ENCODE measurements around the gene CEP72. TPM values are rescaled to one million over a fixed set of nuclear protein-coding genes. Genes with fewer than 3 reads are reported as not detected.

CEP72 gene
- total RNA-seq, 1 experiment from 2014 or later, result 24.8 TPM

DNA sequence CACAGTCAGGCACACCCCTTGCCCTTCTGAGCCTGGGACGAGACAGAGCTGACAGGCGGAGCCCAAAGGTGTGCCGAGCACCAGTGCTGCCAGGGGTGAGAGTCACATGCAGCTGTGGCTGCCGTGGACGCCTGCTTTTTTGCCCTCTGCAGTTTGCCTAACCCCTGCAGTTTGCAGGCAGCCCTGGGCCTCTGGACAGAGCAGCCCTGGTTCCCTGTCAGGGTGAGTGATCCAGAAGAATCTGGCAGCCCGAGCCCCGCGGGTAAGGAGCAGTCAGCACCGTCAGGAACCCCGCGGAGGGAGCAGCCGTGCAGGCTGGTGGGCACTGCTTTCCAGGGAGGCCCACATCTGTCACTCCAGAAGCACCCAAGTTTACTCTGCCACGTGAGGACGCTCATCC, 30.3 kb downstream of the CEP72 start:
- H3K23me2 ChIP-seq (ENCODE audit: insufficient read length, low read depth, low read length, poor library complexity, severe bottlenecking), result no peaks in the 10 kb centered on the region
- no peak overlapping the region for H2AFZ ChIP-seq (ENCODE audit: low read length)
- no peak for DNase-seq
- no peak overlapping the region for H3K27ac ChIP-seq (ENCODE audit: insufficient read length, low read depth, low read length)
- no peaks in the 10 kb centered on the region for H3K79me1 ChIP-seq (ENCODE audit: insufficient read depth, low read depth, low read length, poor library complexity, severe bottlenecking)
- Mint-ChIP-seq H3K9me3 (no peaks in the 10 kb centered on the region; a peak in 1 of 5 replicates), H3K4me3 (no peak overlapping the region), H3K36me3 (ENCODE audit: insufficient read depth in 1 of 3, low read depth in 3 of 3) (peaks cover 40 to 51% (median 41%) of the 10 kb centered on the region in 3 experiments), H3K27ac (no peak overlapping the region), H3K27me3 (ENCODE audit: low read depth) (no peaks in the 10 kb centered on the region), H3K4me1 (no peaks in the 10 kb centered on the region)
- no peak overlapping the region for H2BK120ac ChIP-seq (ENCODE audit: low read depth, low read length, poor library complexity, severe bottlenecking)
- H3K23ac ChIP-seq (ENCODE audit: insufficient read length, low read depth, low read length), result no peak overlapping the region
- no peak overlapping the region for H3K14ac ChIP-seq (ENCODE audit: insufficient read depth, low read length)
- H2BK15ac ChIP-seq (ENCODE audit: low read depth, low read length), result no peak overlapping the region
- TF ChIP-seq, protein P1, sequence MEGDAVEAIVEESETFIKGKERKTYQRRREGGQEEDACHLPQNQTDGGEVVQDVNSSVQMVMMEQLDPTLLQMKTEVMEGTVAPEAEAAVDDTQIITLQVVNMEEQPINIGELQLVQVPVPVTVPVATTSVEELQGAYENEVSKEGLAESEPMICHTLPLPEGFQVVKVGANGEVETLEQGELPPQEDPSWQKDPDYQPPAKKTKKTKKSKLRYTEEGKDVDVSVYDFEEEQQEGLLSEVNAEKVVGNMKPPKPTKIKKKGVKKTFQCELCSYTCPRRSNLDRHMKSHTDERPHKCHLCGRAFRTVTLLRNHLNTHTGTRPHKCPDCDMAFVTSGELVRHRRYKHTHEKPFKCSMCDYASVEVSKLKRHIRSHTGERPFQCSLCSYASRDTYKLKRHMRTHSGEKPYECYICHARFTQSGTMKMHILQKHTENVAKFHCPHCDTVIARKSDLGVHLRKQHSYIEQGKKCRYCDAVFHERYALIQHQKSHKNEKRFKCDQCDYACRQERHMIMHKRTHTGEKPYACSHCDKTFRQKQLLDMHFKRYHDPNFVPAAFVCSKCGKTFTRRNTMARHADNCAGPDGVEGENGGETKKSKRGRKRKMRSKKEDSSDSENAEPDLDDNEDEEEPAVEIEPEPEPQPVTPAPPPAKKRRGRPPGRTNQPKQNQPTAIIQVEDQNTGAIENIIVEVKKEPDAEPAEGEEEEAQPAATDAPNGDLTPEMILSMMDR (conservative IDR thresholded peaks at IDR 0.05), result no peak
- no peaks in the 10 kb centered on the region for H4K20me1 ChIP-seq (ENCODE audit: control insufficient read depth, insufficient read depth, insufficient read length)
- no peak overlapping the region for H2AK5ac ChIP-seq (ENCODE audit: insufficient read length, low read length)
- H3K56ac ChIP-seq (ENCODE audit: insufficient read length, low read depth, low read length), result no peak overlapping the region
- H2BK20ac ChIP-seq (ENCODE audit: low read depth, low read length, poor library complexity, severe bottlenecking), result no peak overlapping the region
- no peak overlapping the region for H4K5ac ChIP-seq (ENCODE audit: insufficient read length, low read depth, low read length)
- no peak overlapping the region for H3K9ac ChIP-seq (ENCODE audit: extremely low read depth, insufficient read length, low read length)
- H3K79me2 ChIP-seq (ENCODE audit: insufficient read depth, low read length), result no peaks in the 10 kb centered on the region
- H3K4ac ChIP-seq (ENCODE audit: low read depth, low read length), result no peak overlapping the region
- H3K9me3 ChIP-seq (ENCODE audit: control insufficient read depth, low read depth, low read length), result peaks cover 8% of the 10 kb centered on the region
- no peak overlapping the region for H3K4me2 ChIP-seq (ENCODE audit: insufficient read depth, insufficient read length, low read length)
- H4K91ac ChIP-seq (ENCODE audit: insufficient read length, low read depth, low read length), result no peak overlapping the region
- H2BK12ac ChIP-seq (ENCODE audit: insufficient read length, low read depth, low read length), result no peak overlapping the region
- no peak overlapping the region for H2BK5ac ChIP-seq (ENCODE audit: insufficient read length, low read length)
- no peak overlapping the region for H4K8ac ChIP-seq (replicated peaks; ENCODE audit: insufficient read length, low read depth, low read length)
- no peaks in the 10 kb centered on the region for H3K4me1 ChIP-seq (ENCODE audit: insufficient read depth, low read length)
- no CpG with 5 or more reads among the region's 14 CpGs for WGBS (ENCODE audit: extremely low coverage, insufficient read length, low lambda C conversion rate)
- no peaks in the 10 kb centered on the region for H3K27me3 ChIP-seq (ENCODE audit: insufficient read depth, low read length)
- H3K18ac ChIP-seq (ENCODE audit: insufficient read length, low read depth, low read length), result no peak overlapping the region
- H3T11ph ChIP-seq (ENCODE audit: low read length), result no peak overlapping the region

Data from H9 (cell line).